HG03064 (cell line): ENCODE results near the gene PPP2R1A.
"Not testable (repeated sequence)": the region's sequence is repeated elsewhere in the genome, so short reads cannot be mapped to it uniquely, and the experiment has no call there.

ENCODE experiments used
- ATAC-seq: cut with Tn5 transposase; IDR thresholded peaks from one replicate; pipeline ENCODE4 v1.9.1; 2021; ENCODE audit warnings: low read depth; ENCODE audit not compliant: unreplicated experiment

PPP2R1A gene

GRCh38 chr19:52200044-52200443 lies 10.2 kb downstream of the PPP2R1A start:
- ATAC-seq: no peak

- not testable (repeated sequence) for ATAC-seq
Observed at GRCh38 chr19:52200755-52201391, 11.0 kb downstream of the PPP2R1A start.

- no peak for ATAC-seq
Observed at GRCh38 chr19:52206481-52206880, 16.6 kb downstream of the PPP2R1A start.

- no peak for ATAC-seq
Observed at GRCh38 chr19:52211203-52211602, 21.4 kb downstream of the PPP2R1A start.

- no peak for ATAC-seq
Observed at GRCh38 chr19:52211926-52212571, 22.2 kb downstream of the PPP2R1A start.

GRCh38 chr19:52212572-52213255 lies 22.9 kb downstream of the PPP2R1A start:
- no peak for ATAC-seq

GRCh38 chr19:52214241-52214640 lies 24.4 kb downstream of the PPP2R1A start:
- no peak for ATAC-seq

- ATAC-seq: no peak
Observed at GRCh38 chr19:52216401-52216800, 26.5 kb downstream of the PPP2R1A start.

GRCh38 chr19:52217576-52217975 lies 27.7 kb downstream of the PPP2R1A start:
- no peak for ATAC-seq

GRCh38 chr19:52219611-52220010 lies 29.8 kb downstream of the PPP2R1A start:
- no peak for ATAC-seq

GRCh38 chr19:52221031-52221430 lies 31.2 kb downstream of the PPP2R1A start:
- ATAC-seq: no peak

- no peak for ATAC-seq
Observed at GRCh38 chr19:52221831-52222375, 32.1 kb downstream of the PPP2R1A start.

- ATAC-seq: no peak
Observed at GRCh38 chr19:52224211-52224610, 34.4 kb downstream of the PPP2R1A start.

GRCh38 chr19:52226652-52227051 lies 36.8 kb downstream of the PPP2R1A start:
- no peak for ATAC-seq

- ATAC-seq: no peak
Observed at GRCh38 chr19:52227196-52227940, 37.5 kb downstream of the PPP2R1A start.

- no peak for ATAC-seq
Observed at GRCh38 chr19:52227980-52228379, 38.1 kb downstream of the PPP2R1A start.

- ATAC-seq: no peak
Observed at GRCh38 chr19:52229524-52229923, 39.7 kb downstream of the PPP2R1A start.

GRCh38 chr19:52230685-52231084 lies 40.8 kb downstream of the PPP2R1A start:
- ATAC-seq: no peak

- ATAC-seq: no peak
Observed at GRCh38 chr19:52231154-52231910, 41.5 kb downstream of the PPP2R1A start.

- no peak for ATAC-seq
Observed at GRCh38 chr19:52234406-52234805, 44.6 kb downstream of the PPP2R1A start.
